Prostate gland (tissue), 2 donors: ENCODE results near the gene PYGO1. TPM values are rescaled to one million over a fixed set of nuclear protein-coding genes. Genes with fewer than 3 reads are reported as not detected.
A peak's percentile ranks its signal among the peaks of the same experiment; 100 is the strongest.

ENCODE experiments used
- DNase-seq: peaks from one replicate; pipeline ENCODE4 v3.0.0-alpha.2; 2019; ENCODE audit warnings: low spot score
- H3K27ac ChIP-seq, 2 donors: fragments of 200-600 bp; sonication (generic); 2 replicates each; pipeline ENCODE4 v1.5.1; 2017 to 2019
- H3K27me3 ChIP-seq: fragments of 200-600 bp; sonication (generic); replicated peaks from 2 replicates; pipeline ENCODE4 v1.5.1; 2019; ENCODE audit not compliant: insufficient read depth
- H3K36me3 ChIP-seq, 2 donors: fragments of 200-600 bp; sonication (generic); 1 replicate in 1 of 2; 2 replicates in 1 of 2; pipeline versions ENCODE4 v1.5.1 to v1.8.1; 2017 to 2019
- H3K4me1 ChIP-seq: fragments of 200-600 bp; sonication (generic); replicated peaks from 2 replicates; pipeline ENCODE4 v1.5.1; 2019
- H3K4me3 ChIP-seq, 2 donors: fragments of 200-600 bp; sonication (generic); 2 replicates each; pipeline ENCODE4 v1.5.1; 2017 to 2019
- H3K9me3 ChIP-seq: fragments of 200-600 bp; sonication (generic); 2 replicates; pipeline ENCODE4 v1.5.1; 2017
- POLR2A ChIP-seq: fragments of 450-650 bp; IDR thresholded peaks from one replicate; pipeline ENCODE4 v1.6.1; 2016; ENCODE audit warnings: antibody characterized with exemption, mild to moderate bottlenecking
- POLR2AphosphoS5 ChIP-seq: sonication (generic); formaldehyde crosslinking; IDR thresholded peaks from one replicate; pipeline ENCODE4 v1.6.1; 2017; ENCODE audit warnings: antibody characterized with exemption
- WGBS: methylation state at CpG from one replicate; pipeline ENCODE4 v1.1.5; 2018; 5-methylcytosine and 5-hydroxymethylcytosine counted together
- intact Hi-C: fragments of 100-400 bp; cut with DNase I; formaldehyde crosslinking; loops from one replicate; pipeline ENCODE4 v1.14.2; 2022
- total RNA-seq, 2 donors: library from RNA; depleted of rRNA; stranded (reverse); fragments of >200 nt; gene quantifications; one replicate each; pipeline ENCODE4 v1.1.0, GENCODE V29; 2016
- TF ChIP-seq, protein P1 (sequence below), 4 experiments: fragments of 200-600 bp in 2 of 4; fragments of 450-650 bp in 2 of 4; sonication (generic) in 2 of 4; IDR thresholded peaks; 1 replicate in 3 of 4; 2 replicates in 1 of 4; pipeline ENCODE4 v1.5.1; 2016 to 2019; ENCODE audit warnings: antibody characterized with exemption in 4 of 4, mild to moderate bottlenecking in 2 of 4, moderate library complexity in 2 of 4

Gene PYGO1
- total RNA-seq, 2 donors from 2014 or later: 7.2 to 12.3 TPM

DNA sequence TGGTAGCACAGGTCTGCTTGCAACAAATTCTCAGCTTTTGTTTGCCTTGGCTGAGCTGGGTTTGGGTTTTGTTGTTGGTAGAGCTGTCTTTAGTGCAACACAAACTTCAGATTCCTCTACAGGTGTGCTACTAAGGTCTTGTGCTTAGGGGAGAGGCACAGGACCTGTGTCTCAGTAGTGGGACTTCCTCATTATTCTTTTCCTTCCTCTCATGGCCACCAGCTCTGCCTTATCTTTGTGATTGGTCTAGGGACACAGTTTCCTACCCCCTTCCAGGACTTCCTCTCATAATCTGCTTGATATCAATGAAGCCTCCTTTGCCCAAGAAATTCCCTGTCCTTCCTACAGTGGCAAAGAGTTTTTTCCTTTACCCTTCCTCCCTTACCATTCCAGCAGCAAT is 55.2 kb downstream of the PYGO1 start:
- Histone ChIP-seq H3K27ac (no peak overlapping the region), H3K9me3 (no peaks in the 10 kb centered on the region), H3K36me3 (no peaks in the 10 kb centered on the region), H3K27me3 (no peaks in the 10 kb centered on the region), H3K4me3 (no peak overlapping the region), H3K4me1 (no peaks in the 10 kb centered on the region)
- DNase-seq: no peak
- intact Hi-C loops: no loop called here
- TF ChIP-seq POLR2A (no peak), POLR2AphosphoS5 (no peak)
- TF ChIP-seq, protein P1, sequence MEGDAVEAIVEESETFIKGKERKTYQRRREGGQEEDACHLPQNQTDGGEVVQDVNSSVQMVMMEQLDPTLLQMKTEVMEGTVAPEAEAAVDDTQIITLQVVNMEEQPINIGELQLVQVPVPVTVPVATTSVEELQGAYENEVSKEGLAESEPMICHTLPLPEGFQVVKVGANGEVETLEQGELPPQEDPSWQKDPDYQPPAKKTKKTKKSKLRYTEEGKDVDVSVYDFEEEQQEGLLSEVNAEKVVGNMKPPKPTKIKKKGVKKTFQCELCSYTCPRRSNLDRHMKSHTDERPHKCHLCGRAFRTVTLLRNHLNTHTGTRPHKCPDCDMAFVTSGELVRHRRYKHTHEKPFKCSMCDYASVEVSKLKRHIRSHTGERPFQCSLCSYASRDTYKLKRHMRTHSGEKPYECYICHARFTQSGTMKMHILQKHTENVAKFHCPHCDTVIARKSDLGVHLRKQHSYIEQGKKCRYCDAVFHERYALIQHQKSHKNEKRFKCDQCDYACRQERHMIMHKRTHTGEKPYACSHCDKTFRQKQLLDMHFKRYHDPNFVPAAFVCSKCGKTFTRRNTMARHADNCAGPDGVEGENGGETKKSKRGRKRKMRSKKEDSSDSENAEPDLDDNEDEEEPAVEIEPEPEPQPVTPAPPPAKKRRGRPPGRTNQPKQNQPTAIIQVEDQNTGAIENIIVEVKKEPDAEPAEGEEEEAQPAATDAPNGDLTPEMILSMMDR (IDR thresholded peaks at IDR 0.05): no peak

DNA sequence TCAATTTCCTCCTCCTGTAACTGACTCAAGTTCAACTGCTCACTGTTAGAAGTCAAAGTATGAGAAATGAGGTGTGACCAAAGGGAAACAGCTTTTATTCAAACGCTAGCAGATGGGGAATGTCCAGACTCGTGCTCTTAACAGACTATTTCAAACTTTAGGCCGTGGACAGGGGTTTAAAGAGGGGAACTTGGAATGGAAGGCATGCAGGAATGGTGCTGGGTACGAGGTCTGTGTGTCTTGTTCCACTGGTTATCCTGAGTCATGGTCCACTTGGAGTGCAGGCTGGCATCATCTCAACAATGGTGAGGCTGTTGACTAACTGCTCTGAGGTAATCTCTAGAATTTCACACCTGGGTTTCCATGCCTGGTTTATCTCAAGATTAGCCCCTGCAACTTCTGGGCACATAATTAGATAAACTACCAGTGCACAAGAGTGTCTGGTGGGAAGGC is 57.3 kb downstream of the PYGO1 start:
- Histone ChIP-seq H3K4me1 (no peaks in the 10 kb centered on the region), H3K4me3 (no peak overlapping the region), H3K9me3 (no peaks in the 10 kb centered on the region), H3K27me3 (no peaks in the 10 kb centered on the region), H3K27ac (no peak overlapping the region), H3K36me3 (no peaks in the 10 kb centered on the region)
- no peak for TF ChIP-seq POLR2A
- TF ChIP-seq, protein P1 (IDR thresholded peaks at IDR 0.05): no peak
- no peak for TF ChIP-seq POLR2AphosphoS5
- intact Hi-C loops: no loop called here
- no peak for DNase-seq
- 18% methylated on average over 4 of the region's 4 CpGs for WGBS

DNA sequence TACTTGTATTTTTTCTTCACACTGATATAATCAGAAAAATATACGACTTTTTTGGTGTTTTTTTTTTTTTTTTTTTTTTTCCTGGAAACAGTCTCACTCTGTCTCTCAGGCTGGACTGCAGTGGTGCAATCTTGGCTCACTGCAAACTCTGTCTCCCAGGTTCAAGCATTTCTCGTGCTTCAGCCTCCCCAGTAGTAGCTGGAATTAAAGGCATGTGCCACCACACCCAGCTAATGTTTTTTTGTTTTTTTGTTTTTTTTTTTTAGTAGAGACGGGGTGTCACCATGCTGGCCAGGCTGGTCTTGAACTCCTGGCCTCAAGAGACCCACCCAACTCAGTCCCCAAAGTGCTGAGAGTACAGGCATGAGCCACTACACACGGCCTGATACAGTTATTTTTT is 59.3 kb downstream of the PYGO1 start:
- DNase-seq: no peak
- no peaks in the 10 kb centered on the region for H3K36me3 ChIP-seq
- 62% methylated on average over 4 of the region's 4 CpGs for WGBS
- intact Hi-C loops: loop anchor here (10.0 kb wide), 1 partner anchor 106 kb away; no protein-coding TSS in a partner anchor
- H3K27ac ChIP-seq: no peak overlapping the region
- TF ChIP-seq, protein P1 (IDR thresholded peaks at IDR 0.05): no peak
- TF ChIP-seq POLR2A: no peak
- TF ChIP-seq POLR2AphosphoS5: no peak
- H3K9me3 ChIP-seq: no peaks in the 10 kb centered on the region
- H3K4me1 ChIP-seq: no peaks in the 10 kb centered on the region
- H3K27me3 ChIP-seq: no peaks in the 10 kb centered on the region
- no peak overlapping the region for H3K4me3 ChIP-seq

DNA sequence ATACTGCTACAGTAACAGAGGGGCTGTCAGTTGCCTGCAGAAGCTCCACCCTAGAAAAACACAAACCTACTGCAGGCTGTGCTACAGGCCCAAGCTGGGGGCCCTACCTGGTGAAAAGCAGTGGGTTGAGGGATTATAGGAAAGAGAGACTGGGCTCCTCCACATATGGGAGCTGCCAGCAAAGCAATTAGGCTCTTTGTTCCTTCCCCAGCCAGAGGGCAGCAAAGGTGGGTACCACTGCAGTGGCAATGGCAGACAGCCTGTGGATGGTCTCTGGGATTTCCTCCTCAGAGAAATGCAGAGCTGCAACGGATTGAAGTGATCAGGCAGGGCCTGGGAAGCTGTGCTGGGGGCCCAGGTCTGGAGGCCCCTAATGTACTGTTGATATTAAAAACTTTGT is 61.0 kb downstream of the PYGO1 start:
- no peak for TF ChIP-seq POLR2AphosphoS5
- TF ChIP-seq POLR2A: no peak
- TF ChIP-seq, protein P1 (IDR thresholded peaks at IDR 0.05): no peak
- 67% methylated on average over 1 of the region's 1 CpG for WGBS
- DNase-seq: no peak

DNA sequence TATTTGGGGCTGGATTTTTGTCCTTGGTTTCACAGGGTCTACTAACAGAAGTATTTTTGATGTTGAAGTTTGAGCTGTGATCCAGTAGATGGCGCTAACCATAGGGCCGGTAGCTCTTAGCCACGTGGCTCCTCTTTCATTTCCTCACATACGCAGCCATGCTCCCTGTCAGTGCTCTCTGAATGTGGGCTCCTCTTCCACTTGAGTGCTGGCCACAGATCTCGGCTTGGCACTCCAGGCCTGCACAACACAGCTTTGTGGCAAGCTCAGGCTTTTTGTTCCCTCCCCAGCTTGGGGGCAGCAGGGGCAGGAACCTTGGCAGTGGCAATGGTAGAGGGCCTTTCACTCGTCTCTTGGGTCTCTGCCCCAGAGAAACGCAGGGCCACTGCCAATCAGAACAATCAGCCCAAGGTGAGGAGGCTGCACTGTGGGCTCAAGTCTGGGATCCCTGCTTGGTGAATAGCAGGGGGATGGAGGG is 61.5 kb downstream of the PYGO1 start:
- Histone ChIP-seq H3K27ac (no peak overlapping the region), H3K9me3 (no peaks in the 10 kb centered on the region), H3K4me1 (no peaks in the 10 kb centered on the region), H3K4me3 (no peak overlapping the region), H3K27me3 (no peaks in the 10 kb centered on the region), H3K36me3 (no peaks in the 10 kb centered on the region)
- TF ChIP-seq, protein P1 (IDR thresholded peaks at IDR 0.05): peak in 3 of 4 experiments; percentile 37 to 54 (median 52)
- TF ChIP-seq POLR2AphosphoS5: no peak
- WGBS: 34% methylated on average over 7 of the region's 7 CpGs
- intact Hi-C loops: loop anchor here (10.0 kb wide), 1 partner anchor 108 kb away; no protein-coding TSS in a partner anchor
- no peak for DNase-seq

More for the DNA sequence above, 61.0 kb downstream of the PYGO1 start:
- Histone ChIP-seq H3K9me3 (no peaks in the 10 kb centered on the region), H3K27me3 (no peaks in the 10 kb centered on the region), H3K36me3 (no peaks in the 10 kb centered on the region), H3K4me1 (no peaks in the 10 kb centered on the region), H3K27ac (no peak overlapping the region), H3K4me3 (no peak overlapping the region)
- intact Hi-C loops: loop anchor here (10.0 kb wide), 1 partner anchor 108 kb away; no protein-coding TSS in a partner anchor
